WTC11 (cell line): ENCODE measurements around the gene SND1.

Source experiments
- E2F4 ChIP-seq: sonication (generic); formaldehyde crosslinking; IDR thresholded peaks from 2 replicates; pipeline ENCODE4 v1.8.1; 2022; ENCODE audit warnings: low read depth, mild to moderate bottlenecking, moderate library complexity, missing genetic modification reagents, borderline replicate concordance
- MLX ChIP-seq: sonication (generic); formaldehyde crosslinking; IDR thresholded peaks from 2 replicates; pipeline ENCODE4 v1.8.1; 2023; ENCODE audit warnings: mild to moderate bottlenecking, missing genetic modification reagents, moderate library complexity
- NFYB ChIP-seq: sonication (generic); formaldehyde crosslinking; conservative IDR thresholded peaks from 2 replicates; pipeline ENCODE4 v1.8.0; 2022; ENCODE audit warnings: low read depth, missing genetic modification reagents
- ZNF263 ChIP-seq: sonication (generic); formaldehyde crosslinking; IDR thresholded peaks from 2 replicates; pipeline ENCODE4 v1.8.1; 2022; ENCODE audit warnings: low read depth, mild to moderate bottlenecking, moderate library complexity, missing genetic modification reagents
- TF ChIP-seq, protein P1 (sequence below): fragments of 200-600 bp; IDR thresholded peaks from 2 replicates; pipeline ENCODE4 v1.8.0; 2022; ENCODE audit warnings: antibody characterized with exemption

GRCh38 chr7:127893547-127893946 lies 241.6 kb downstream of the SND1 start:
- TF ChIP-seq MLX: no peak
- TF ChIP-seq, protein P1, sequence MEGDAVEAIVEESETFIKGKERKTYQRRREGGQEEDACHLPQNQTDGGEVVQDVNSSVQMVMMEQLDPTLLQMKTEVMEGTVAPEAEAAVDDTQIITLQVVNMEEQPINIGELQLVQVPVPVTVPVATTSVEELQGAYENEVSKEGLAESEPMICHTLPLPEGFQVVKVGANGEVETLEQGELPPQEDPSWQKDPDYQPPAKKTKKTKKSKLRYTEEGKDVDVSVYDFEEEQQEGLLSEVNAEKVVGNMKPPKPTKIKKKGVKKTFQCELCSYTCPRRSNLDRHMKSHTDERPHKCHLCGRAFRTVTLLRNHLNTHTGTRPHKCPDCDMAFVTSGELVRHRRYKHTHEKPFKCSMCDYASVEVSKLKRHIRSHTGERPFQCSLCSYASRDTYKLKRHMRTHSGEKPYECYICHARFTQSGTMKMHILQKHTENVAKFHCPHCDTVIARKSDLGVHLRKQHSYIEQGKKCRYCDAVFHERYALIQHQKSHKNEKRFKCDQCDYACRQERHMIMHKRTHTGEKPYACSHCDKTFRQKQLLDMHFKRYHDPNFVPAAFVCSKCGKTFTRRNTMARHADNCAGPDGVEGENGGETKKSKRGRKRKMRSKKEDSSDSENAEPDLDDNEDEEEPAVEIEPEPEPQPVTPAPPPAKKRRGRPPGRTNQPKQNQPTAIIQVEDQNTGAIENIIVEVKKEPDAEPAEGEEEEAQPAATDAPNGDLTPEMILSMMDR: no peak
- TF ChIP-seq ZNF263: no peak
- no peak for TF ChIP-seq E2F4 (CRISPR knock-in tag)
- no peak for TF ChIP-seq NFYB (CRISPR knock-in tag)
